ENCODE results near the gene C1orf35.

Gene C1orf35

DNA sequence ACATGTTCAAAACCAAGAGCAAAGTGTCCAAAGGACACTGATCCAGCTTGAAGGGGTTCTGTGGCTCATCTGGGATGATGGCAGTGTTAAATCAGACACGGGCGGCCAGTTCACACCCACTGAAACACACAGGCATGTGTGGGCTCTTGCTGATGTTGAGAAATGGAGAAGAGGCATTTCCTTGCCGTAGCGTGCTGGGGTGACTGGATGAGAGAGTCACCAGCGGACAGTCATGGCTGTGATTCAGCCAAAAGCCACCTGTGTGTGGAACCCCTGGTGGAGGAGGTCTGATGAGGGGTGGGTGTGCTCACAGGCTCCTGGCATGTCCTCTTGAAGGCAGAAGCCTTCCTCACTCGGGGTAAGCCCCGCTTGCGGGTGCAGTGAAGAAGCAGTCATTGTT lies 7.2 kb downstream of the C1orf35 start:
- no peak for DNase-seq (ENCODE audit: extremely low read depth in 1 of 2, low read depth in 1 of 2)

DNA sequence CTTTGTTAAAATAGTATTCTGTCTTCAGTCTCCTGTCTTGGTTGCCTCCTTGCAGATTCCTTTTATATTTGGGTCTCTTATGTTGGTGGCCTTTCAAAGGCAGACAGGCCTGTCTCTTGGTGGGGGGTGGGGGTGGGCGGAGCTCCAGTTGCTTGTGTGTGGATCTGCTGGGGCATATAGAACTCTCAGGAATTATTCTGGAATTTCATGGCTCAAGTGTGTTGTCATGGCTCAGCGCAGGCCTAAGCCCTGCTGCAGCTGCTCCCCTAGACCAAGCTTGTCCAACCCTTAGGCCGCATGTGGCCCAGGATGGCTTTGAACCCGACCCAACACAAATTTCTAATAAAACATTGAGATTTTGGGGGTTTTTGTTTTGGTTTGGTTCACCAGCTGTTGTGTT lies 8.0 kb downstream of the C1orf35 start:
- no peak for DNase-seq (ENCODE audit: extremely low read depth in 1 of 2, low read depth in 1 of 2)

DNA sequence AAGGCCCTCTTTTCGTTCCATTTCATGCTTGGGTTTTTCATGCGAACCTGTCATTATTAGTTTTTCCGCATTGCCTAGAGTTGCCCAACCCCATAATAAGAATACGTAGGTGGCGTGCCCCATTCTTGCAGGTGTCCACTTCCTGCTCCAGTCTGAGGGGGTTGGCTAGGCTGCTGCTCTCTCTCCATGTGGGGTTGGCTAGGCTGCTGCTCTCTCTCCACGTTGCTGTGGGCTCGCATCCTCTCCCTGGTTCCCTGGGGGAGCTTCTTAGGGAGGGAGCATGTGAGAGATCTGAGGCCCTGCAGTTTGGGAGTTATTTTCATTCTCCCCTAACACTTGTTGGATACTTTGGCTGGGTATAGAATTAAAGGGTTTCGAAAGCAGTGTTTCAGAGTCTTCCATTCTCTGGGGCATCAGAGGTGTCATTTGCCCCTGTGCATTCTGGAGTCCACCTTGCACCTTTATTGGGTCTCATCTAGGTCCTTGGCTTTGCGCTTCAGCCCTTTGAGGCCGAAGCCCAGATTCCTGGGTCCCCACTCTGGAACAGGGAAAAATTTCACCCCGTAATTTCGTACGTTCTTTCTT lies 8.6 kb downstream of the C1orf35 start:
- no peak for DNase-seq (ENCODE audit: extremely low read depth in 1 of 2, low read depth in 1 of 2)

DNA sequence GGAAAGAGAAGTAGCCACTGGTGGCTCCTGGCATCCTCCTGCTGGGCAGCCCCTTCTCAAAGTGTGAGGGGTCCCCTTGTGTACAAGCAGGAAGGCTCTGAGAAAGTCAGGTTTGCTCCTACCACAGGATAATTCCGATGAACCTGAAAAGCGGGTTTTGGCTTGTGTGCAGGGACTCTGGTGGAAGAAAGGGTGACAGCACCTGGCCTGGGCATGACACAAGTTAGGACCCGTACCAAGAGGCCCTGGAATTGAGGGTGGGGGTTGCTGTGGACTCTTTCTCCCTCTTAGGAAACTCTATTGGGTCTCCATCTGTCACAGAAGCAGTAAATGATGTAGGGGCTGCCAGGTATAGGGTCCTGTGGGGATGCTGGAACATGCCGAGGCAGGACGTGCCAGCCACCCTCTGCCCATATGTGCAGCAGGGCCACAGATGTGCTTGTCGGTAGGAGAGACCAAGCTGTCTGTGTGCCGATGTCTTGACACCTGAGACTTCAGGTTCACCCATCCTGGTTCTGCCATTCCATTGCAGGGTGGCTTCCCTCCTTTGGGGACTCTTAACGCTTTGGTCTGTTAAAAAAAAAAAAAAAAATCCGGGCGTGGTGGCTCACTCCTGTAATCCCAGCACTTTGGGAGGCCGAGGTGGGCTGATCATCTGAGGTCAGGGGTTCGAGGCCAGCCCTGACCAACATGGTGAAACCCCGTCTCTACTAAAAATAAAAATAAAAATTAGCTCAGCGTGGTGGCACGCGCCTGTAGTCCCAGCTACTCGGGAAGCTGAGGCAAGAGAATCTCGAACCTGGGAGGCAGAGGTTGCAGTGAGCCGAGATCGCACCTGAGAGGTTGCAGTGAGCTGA lies 9.8 kb downstream of the C1orf35 start:
- no peak for DNase-seq (ENCODE audit: extremely low read depth in 1 of 2, low read depth in 1 of 2)

DNA sequence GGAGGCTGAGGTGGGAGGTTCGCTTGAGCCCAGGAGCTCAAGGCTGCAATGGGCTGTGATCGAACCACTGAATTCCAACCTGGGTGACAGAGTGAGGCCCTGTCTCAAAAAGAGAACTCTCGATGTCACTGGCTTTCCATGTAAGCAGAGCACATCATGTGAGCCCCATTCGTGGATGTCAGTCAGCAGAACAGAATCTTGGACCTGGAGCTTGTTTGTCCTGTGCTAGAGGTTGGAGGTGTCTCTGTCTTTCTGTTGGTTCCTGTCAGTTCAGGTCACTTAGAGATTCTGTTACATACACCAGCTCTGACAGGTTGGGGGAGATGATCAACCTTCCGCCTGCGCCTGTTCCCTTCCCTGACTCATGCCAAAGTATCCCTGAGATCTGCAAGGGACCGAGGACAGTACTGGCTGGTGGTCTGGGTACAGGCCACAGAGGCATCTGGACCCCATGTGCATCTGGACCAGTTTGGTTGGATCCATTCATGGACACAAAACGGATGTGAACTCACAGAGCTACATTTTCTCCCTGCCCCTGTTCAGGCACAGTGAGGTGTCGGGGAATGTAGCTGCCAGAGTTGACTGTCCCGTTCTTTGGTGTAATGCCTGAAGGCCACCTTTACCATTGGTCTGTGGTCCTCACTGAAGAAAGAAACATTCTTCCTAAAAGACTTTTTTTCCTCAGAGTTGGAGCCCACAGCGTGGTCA lies 10.6 kb downstream of the C1orf35 start:
- DNase-seq (ENCODE audit: extremely low read depth in 1 of 2, low read depth in 1 of 2): no peak

DNA sequence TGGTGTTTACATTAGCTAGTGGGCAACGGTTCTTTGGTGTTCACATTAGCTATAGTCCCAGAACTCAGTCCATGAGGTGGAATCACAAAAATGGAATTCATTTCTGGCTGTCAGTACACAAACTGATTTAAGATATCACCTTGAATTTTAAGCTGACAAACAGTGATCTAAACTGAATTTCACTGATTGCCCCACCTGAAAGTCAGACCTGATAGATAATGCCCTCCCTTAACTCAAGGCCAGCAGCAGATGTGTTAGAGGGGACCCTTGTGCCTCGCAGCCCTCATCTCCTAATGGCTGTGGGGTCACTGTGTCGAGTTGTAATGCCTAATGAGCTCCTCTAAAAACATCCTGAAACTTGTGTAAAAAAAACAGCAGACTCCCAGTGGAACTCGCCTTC lies 12.0 kb downstream of the C1orf35 start:
- no peak for DNase-seq (ENCODE audit: extremely low read depth in 1 of 2, low read depth in 1 of 2)

DNA sequence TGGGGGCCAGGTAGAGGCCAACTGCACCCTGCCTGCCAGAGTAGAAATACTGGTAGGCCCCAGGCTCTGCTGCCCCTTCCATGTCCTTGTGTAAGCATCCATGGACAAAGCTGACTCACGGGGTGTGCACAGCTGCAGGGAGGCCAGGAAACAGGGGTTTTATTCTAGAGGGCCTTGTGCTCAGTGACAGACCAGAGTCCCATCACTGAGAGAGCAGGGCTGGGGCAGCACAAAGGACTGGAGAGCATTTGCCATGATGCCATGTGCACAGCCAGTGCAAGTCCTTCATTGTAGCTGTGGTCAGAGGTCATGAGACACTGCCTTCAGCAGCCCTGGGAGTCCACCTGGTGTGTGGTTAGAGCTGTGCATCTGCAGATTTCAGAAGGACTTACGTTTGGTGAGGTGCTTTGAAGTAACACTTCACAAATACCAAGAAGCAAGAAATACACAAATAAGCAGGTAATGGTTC lies 12.5 kb downstream of the C1orf35 start:
- DNase-seq (ENCODE audit: extremely low read depth in 1 of 2, low read depth in 1 of 2): no peak

DNA sequence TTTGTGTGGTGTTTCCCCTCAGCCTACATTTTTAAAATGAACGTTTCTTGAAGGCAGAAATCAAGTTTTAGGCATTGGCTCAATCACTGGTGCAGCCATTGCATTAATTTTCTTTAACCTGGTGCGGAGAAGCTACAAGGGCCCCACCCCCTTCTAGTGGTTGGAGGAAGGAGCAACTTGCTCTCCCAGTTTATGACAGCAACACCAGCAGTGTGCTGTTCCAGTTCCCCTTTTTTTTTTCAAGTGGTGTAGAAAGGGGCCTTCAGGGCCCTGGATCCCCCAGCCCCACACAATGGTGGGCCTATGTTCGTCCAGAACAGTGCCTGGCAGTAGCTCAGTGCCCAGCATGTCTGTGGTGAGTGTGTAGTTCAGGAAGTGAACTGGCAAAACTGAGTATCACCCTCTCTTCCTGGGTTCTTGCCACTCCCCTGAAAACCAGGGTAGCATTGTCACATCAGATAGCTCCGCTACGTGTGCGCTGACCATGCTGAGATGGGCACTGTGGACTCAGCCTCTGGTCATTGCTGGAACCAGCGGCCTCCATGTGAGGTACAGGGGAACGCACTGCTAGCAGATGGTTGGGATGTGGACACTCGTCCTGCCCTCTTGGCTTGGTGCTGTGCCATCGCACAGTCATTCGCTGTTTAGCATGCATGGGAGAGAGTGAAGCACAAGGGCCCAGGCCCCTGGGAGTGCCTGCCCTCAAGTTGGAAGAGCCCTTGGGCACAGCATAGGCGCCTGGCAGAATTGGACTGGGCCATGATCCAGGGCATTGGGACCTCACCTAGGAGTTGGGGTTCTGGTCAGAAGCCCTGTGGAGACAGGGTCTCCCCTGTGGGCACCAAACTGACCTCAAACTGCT lies 13.4 kb downstream of the C1orf35 start:
- DNase-seq (ENCODE audit: extremely low read depth in 1 of 2, low read depth in 1 of 2): no peak

DNA sequence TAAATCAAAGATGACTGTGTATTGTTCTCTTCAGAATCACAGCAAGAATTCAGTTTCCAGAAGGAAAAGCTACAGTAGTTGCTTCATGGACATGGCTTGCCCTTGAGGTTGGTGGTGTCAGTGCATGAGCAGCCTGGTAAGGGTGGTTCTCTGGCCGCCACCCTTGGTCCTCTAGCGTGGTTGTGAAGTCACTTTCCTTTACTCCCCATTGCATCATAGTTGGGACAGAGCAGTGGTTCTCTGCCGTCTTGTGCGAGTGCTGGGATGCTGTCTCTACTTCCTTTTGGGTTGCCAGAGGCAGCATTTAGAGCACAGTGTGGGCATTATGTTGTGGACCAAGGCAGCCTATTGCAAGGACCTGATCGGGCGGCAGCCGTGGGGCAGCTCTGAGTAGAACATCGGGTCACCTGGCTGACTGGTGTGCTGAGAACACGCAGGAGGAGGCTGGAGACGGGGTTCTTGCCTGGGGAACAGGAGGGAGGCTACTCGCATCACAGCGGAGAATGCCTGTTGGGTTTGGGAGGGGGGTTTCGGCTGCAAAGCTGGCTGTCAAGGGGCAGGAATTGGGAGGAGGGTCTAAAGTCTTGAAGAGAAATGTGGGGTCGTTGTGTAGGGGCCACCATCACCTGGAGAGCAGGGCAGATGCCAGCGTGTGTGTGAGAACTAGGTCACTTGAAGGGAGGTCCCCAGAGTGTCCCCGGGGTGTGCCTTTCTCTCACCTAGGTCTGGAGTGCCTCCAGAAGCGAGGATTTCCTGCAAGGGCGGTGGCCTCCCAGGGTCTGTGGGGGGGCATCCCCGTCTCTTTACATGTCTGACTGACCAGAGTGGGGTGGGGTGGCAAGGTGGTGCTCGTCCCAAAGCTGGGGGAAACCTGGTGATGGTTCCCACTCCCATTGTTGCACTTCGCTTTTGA lies 14.3 kb downstream of the C1orf35 start:
- DNase-seq (ENCODE audit: extremely low read depth in 1 of 2, low read depth in 1 of 2): no peak

DNA sequence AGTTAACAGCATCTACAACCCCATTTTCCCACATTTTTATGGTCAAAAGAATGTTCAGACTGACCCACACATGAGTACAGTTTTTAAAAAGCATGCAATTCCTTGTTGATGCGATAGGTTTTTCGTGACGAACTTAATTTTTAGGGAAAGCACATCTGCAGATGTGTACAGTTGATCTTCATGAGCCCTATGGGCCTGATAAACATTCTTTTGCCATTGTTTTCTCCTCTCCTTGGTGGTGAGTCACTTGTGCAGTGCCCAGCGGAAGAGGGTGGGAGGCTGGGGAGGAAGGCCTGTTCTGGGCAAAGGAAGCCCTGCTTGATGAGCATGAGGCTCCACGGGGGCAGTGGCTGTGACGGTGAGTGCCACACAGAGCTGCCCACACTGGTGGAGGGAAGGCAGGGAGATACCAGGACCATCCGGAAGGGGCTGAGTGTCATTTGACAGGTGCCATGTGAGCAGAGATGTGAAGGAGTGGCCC lies 15.3 kb downstream of the C1orf35 start:
- no peak for DNase-seq (ENCODE audit: extremely low read depth in 1 of 2, low read depth in 1 of 2)

DNA sequence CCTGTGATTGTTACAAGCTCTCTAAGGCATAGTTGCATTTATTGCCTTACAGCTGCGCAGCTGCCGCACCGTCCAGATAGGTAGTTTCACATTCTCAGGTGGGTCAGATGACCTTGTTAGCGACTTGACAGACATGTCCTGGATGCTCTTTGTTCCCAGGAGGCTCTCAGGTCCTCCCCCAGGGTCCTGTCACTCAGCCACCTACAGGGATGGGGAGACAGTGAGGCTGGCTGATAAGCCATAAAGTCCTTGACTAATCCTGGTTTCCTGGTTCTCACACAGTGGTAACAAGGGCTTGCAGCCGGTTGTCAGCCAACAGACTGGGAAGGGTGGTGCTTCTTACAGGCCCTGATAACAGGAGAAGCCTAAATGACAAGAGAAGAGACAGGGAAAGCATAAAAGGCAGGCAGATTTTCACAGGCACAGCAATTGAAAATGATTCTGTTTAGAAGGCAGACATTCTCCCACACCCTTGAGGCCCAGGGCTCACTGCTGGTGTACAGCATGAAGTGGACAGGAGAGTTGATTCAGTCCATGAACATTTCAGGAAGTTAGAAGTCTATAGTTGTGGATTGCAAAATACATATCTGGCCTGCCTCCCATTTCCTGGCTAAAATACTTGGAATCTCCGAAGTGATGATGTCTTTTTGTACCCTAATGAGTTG lies 17.7 kb downstream of the C1orf35 start:
- DNase-seq (ENCODE audit: extremely low read depth in 1 of 2, low read depth in 1 of 2): no peak

DNA sequence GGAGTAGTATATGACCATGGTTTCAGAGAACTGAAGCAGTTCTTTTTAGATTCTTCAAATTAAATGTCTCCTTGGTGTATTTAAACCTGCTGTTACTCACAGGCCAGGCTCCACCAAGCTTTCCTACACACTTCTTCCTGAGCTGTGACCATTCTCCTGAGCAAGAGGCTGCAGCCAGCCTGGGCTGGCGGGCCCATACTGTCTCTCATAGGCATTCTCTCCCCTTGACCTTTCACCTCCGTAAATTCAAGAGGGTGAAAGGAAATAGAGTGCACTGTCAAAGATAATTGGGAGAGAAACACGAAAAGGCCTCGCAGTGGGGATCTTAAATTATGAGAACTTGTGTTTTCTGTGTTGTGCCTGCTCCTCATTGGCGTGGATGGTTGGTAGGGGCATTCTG lies 18.3 kb downstream of the C1orf35 start:
- DNase-seq (ENCODE audit: extremely low read depth in 1 of 2, low read depth in 1 of 2): no peak

DNA sequence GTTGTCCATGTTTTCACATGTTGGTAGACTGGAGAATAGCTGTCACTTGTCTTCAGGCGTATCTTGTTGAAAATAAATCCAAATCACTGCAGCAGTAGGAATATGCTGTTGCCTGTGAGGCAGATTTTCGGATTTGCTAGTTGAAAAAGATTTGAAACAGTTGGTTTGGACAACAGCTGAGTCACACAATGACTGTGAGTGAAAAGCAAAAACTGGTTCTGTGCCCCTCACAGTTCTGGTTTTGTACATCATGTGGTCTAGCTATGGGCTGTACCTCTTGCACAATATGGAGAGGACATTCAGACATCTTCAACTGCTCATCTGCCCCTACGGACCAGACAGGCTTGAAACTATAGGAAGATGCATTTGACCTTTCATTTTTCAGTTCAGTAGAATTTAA lies 18.8 kb downstream of the C1orf35 start:
- DNase-seq (ENCODE audit: extremely low read depth in 1 of 2, low read depth in 1 of 2): no peak

DNA sequence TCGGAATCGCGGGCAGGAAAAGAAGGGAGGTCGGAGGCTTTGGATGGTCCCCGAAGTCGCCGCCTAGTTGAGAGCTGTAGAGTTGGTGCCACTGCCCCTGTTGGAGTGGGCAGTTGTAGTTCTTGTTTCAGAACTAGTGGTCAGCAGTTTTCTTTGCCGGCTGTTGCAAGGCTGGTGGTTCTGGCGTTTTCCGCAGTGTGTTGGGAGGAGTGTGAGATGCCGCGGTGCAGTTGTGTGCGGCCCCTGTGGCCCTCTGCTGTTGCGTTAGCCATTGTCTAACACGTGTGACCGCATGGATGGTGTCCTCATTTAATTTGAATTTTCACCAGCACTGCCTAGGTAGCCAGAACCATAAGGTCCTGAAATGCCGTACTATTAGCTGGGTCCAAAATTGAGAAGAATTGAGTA lies 19.2 kb downstream of the C1orf35 start:
- DNase-seq (ENCODE audit: extremely low read depth in 1 of 2, low read depth in 1 of 2): no peak

DNA sequence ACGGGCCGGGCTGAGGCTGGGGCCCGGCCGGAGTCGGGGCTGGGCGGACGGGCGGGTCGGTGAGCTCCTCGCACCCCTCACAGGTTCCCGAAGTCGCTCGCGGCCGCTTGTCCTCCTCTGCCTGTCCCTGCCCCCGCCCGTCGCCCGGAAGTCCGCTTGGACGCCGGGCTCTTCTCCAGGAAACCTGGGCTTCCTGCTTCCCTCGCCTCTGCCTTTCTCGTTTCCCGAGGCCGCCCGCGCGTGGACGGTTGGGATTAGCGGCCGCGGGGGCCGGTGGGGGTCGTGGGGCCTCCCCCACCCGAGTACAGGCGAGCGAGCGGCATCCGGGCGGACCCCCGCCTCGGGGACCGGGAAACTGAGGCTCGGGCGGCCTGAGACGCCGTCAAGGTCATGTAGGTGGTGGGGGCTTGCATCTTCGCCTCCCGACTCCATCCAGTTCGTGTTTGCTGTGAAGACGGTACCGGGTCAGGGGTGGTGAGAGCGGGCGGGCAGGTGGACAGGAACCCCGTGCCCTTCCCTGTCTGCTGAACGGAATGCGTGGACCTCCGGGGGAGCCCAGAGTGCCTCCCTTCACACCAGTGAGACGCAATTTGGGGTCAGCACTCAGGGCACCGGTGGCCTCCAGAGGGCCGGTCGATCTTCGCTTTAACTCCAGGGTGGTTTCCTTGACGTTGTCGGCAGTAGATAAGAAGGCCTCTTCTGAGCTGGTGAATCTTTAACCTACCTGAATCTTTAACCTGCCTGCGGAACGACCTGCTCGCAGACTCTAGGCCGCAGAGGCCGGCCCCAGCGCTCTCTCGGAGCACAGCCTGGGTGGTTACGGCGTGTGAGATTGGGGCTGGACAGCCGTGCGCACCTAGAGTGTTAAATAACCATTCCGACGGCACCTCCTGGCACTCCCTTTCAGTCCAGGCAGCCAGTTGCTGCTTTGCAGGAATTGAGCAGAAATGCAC lies 19.9 kb downstream of the C1orf35 start:
- DNase-seq (ENCODE audit: extremely low read depth in 1 of 2, low read depth in 1 of 2): no peak

DNA sequence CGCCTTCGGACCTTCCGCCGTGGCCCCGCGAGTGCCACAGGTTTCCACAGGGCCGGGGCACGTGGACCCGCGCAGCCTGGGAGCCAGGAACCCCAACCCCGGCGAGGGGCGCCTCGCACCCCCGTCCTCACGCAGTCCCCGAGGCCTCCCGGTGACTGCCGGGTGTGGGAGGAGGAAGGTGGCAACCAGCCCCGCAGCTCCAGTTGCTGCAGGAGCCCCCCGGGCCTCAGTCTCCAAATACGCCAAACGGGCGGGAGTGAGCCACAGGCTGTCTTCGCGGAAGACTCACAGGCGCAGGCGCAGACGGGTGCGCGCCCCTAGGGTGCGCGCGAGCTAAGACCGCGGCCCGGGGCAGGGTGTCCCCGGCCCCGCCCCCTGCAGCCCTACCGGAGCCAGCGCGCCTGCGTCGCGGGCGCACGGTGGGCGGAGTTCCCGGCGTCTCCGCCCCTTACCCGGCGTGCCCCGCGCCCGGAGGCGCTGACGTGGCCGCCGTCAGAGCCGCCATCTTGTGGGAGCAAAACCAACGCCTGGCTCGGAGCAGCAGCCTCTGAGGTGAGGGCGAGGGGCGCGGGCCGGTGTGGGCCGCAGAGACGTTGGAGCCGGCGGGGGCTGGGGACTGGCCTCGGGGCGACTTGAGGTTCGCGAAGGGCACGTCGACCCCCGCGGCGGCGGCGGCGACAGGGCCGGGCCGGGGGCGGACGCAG lies 20.8 kb downstream of the C1orf35 start, which contains the start of gene ARF1:
Gene ARF1 (plus strand): TSS at position 495 of the 704 bp plus-strand sequence. CDS start 14,407 bp downstream, outside the sequence.
- peak; percentile 76 to 92 for DNase-seq (ENCODE audit: extremely low read depth in 1 of 2, low read depth in 1 of 2)

DNA sequence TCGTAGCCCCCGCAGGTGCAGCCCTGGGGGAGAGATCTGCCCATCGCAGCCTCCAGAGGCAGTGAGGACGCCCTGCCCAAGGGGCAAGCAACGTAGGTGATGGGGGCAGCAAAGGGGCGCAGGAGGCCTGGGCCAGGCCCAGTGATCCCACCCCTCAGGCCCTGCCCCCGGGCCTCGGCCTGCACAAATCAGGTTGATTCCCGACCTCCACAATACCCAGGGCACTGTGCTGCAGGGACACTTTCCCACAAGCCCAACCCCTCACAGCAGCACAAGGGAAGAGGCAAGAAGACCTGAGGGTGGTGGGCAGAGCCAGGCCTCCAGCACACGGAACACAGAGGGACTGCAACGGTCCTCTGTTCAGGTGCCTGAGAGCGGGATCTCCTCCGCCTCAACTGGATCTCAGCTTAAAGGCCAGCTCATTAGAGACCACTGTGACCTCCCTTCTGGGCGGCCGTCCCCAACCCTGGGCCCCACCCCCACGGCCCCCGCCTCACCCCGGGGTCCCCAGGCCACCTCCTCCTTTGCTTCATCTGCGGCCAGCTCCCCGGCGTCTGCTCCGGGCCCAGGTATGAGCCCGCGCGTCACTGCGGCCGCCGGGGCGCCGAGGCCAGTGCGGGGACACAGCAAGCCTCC lies 21.4 kb downstream of the C1orf35 start:
- no peak for DNase-seq (ENCODE audit: extremely low read depth in 1 of 2, low read depth in 1 of 2)

Measured in activated CD8-positive, alpha-beta memory T cell treated with anti-CD3 and anti-CD28 coated beads for 1 hour (primary cell).